C4-2B (cell line): ENCODE results near the gene ETV4.
"Not testable (repeated sequence)": the region's sequence is repeated elsewhere in the genome, so short reads cannot be mapped to it uniquely, and the experiment has no call there.

Experiments used
- H3K27ac ChIP-seq: fragments of 450-650 bp; 2 replicates; pipeline ENCODE4 v1.5.1; 2017
- CTCF ChIP-seq: fragments of 450-650 bp; conservative IDR thresholded peaks from 2 replicates; pipeline ENCODE4 v1.5.1; 2017; ENCODE audit warnings: mild to moderate bottlenecking
- ZFX ChIP-seq: fragments of 450-650 bp; IDR thresholded peaks from 2 replicates; pipeline ENCODE4 v1.6.1; 2017

ETV4 gene

GRCh38 chr17:43524945-43525575 lies 21.1 kb downstream of the ETV4 start:
- H3K27ac ChIP-seq, result no peak overlapping the region
- TF ChIP-seq ZFX, result no peak
- no peak for TF ChIP-seq CTCF

- TF ChIP-seq CTCF, result no peak
- TF ChIP-seq ZFX, result no peak
Observed at GRCh38 chr17:43521389-43521788, 24.8 kb downstream of the ETV4 start.

GRCh38 chr17:43517615-43518386 lies 28.3 kb downstream of the ETV4 start:
- TF ChIP-seq ZFX (no peak), CTCF (no peak)
- no peak overlapping the region for H3K27ac ChIP-seq

More at GRCh38 chr17:43521389-43521788, 24.8 kb downstream of the ETV4 start:
- H3K27ac ChIP-seq, result no peak overlapping the region

- no peak overlapping the region for H3K27ac ChIP-seq
- TF ChIP-seq CTCF, result no peak
- TF ChIP-seq ZFX, result no peak
Observed at GRCh38 chr17:43517161-43517560, 29.0 kb downstream of the ETV4 start.

- H3K27ac ChIP-seq, result no peak overlapping the region
- TF ChIP-seq ZFX, result no peak
- no peak for TF ChIP-seq CTCF
Observed at GRCh38 chr17:43515656-43516055, 30.5 kb downstream of the ETV4 start.

GRCh38 chr17:43511199-43511598 lies 34.9 kb downstream of the ETV4 start:
- not testable (repeated sequence) for H3K27ac ChIP-seq

GRCh38 chr17:43509440-43509839 lies 36.7 kb downstream of the ETV4 start:
- not testable (repeated sequence) for H3K27ac ChIP-seq

GRCh38 chr17:43490621-43491020 lies 55.5 kb downstream of the ETV4 start:
- TF ChIP-seq CTCF, result no peak
- TF ChIP-seq ZFX, result no peak
- no peak overlapping the region for H3K27ac ChIP-seq
